Activated gamma-delta T cell treated with anti-CD3 and anti-CD28 coated beads, Interleukin-2, amount 50 U/mL, for 16 hours (primary cell): ENCODE data around the gene CYTL1.
"Not testable (repeated sequence)": the region's sequence is repeated elsewhere in the genome, so short reads cannot be mapped to it uniquely, and the experiment has no call there.

Experiments
- DNase-seq: peaks from one replicate; pipeline ENCODE4 v3.0.0-alpha.2; 2020; ENCODE audit warnings: low read depth

The CYTL1 gene

DNA sequence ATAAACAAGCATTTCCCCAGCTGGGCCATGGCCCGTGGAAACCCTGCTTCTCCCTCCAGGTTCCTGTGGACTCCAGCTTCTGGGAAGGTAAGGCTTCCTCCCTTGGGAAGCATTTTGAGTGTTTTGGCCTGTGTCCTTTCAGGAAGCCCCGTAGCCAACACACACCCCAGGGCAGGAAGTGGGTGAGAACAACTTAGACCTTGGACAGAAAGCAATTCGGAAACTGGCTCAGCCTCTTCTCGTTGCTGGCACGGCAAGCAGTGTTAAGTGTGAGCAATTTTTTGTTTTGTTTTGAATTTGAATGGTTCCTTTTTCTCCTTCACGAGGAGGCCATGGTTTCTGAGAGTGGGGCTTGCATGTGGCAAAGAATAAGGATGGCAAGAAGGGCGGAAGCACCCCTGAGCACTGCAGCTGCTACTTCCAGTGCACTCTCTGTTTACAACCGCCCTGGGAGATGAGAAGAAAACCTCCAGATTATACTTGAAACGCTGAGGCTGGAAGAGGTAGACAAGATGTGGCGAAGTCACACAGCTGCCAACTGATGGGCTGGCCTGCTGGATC, 14.1 kb upstream of the CYTL1 start:
- DNase-seq: no peak

GRCh38 chr4:5032813-5033212, 13.6 kb upstream of the CYTL1 start:
- no peak for DNase-seq

GRCh38 chr4:5030927-5031326, 11.7 kb upstream of the CYTL1 start:
- no peak for DNase-seq

- DNase-seq: no peak
These were observed 11.0 kb upstream of the CYTL1 start for GRCh38 chr4:5030221-5030620.

DNA sequence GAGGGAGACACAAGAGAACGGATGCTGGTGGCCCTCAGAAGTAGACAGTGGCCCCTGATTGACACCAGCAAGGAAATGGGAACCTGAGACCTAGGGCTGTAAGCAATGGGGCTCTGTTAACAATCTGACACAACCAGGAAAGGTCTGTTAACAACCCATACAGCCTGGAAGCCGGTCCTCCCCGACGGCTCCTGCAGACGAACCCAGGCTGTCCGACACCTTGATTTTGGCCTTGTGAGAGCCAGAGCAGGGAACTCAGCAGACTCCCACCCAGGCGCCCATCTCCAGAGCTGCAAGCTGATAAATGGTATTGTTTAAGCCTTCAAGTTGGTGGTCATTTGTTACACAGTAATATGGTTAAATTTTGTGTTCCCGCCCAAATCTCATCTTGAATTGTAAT, 10.2 kb upstream of the CYTL1 start:
- no peak for DNase-seq

- DNase-seq: no peak
These were observed 9.2 kb upstream of the CYTL1 start for GRCh38 chr4:5028480-5028879.

- no peak for DNase-seq
These were observed 8.1 kb upstream of the CYTL1 start for GRCh38 chr4:5027346-5027745.

GRCh38 chr4:5026371-5026770, 7.1 kb upstream of the CYTL1 start:
- no peak for DNase-seq

- DNase-seq: no peak
These were observed 5.4 kb upstream of the CYTL1 start for GRCh38 chr4:5024673-5025072.

GRCh38 chr4:5021546-5021945, 2.3 kb upstream of the CYTL1 start:
- no peak for DNase-seq

GRCh38 chr4:5020341-5020740, 1.1 kb upstream of the CYTL1 start:
- DNase-seq: no peak

- DNase-seq: no peak
These were observed 538 bp upstream of the CYTL1 start for GRCh38 chr4:5019796-5020195.

GRCh38 chr4:5018603-5019002, 655 bp downstream of the CYTL1 start:
- no peak for DNase-seq

- DNase-seq: no peak
These were observed 1.2 kb downstream of the CYTL1 start for GRCh38 chr4:5018096-5018495.

- no peak for DNase-seq
These were observed 5.1 kb downstream of the CYTL1 start for GRCh38 chr4:5014007-5014682.

- no peak for DNase-seq
These were observed 6.3 kb downstream of the CYTL1 start for GRCh38 chr4:5012958-5013357.

GRCh38 chr4:5012244-5012898, 6.9 kb downstream of the CYTL1 start:
- DNase-seq: no peak

GRCh38 chr4:5010984-5011383, 8.3 kb downstream of the CYTL1 start:
- no peak for DNase-seq

DNA sequence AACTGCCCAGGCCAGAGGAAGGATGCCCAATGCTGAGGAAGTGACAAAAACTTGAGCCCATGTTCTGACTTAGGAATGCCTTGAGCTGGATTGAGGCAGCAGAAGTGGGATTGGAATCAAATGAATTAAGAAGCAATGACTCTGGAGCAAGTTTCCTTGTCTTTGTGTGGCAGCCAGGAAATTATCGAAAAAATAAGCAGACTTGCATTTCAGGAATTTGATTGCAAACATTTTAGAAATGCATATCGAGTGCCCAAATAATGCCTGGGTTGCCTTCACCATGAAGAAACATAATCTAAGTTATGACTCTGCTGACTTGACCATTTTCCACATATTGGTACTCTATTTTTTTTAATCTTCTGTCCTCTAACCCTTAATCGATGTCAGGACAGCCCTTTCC, 9.5 kb downstream of the CYTL1 start:
- no peak for DNase-seq

- DNase-seq: not testable (repeated sequence)
These were observed 12.3 kb downstream of the CYTL1 start for GRCh38 chr4:5006932-5007331.

- no peak for DNase-seq
These were observed 14.8 kb downstream of the CYTL1 start for GRCh38 chr4:5004496-5004895.

DNA sequence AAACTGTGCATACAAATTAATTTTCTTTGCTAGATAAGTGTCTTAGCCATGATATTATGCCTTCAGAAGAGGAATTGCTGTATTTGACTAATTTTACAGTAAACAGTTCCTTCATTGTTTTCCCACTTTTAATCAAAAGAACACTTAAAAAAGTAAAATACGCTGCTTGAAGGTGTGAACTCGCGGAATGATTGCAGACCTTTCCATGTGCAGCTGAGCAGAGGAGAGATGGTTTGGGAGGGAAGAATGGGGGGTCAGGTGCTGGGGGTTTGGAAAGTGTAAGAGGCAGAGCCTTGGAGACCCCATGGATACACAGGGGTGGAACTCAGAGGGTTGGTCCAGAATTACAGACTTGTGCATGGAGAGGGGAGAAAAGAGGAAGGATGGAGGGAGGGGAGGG, 15.3 kb downstream of the CYTL1 start:
- DNase-seq: no peak

DNA sequence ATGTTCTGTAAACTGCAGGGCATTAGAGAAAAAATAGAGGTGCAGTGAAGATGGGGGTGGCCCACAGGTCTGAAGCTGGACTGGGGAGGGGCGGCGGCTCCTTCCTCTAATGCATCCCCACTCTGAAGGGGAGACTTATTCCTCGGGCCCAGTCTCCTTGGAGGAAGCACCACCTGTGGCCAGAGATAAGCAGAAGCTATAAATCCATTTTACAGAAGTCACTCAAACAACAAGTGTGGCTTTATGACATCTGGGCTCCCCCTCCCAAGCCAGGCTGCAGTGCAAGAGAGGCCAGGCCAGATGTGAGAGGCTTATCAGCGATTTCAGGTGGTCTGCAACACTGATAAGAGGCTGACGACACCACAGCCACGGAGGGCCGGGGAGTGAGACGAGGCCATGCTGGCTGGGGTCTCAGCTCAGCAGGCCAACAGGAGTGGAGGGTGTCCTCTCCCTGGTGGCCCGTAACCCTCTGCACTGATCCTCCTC, 15.8 kb downstream of the CYTL1 start:
- DNase-seq: no peak

GRCh38 chr4:5001641-5002040, 17.6 kb downstream of the CYTL1 start:
- DNase-seq: not testable (repeated sequence)
